H1 (cell line): ENCODE data around the gene SPSB3. TPM values are rescaled to one million over a fixed set of nuclear protein-coding genes. Genes with fewer than 3 reads are reported as not detected.
A peak's percentile ranks its signal among the peaks of the same experiment; 100 is the strongest.

Experiments
- PHF8 ChIP-seq: fragments of 200-600 bp; sonication (generic); conservative IDR thresholded peaks from 2 replicates; pipeline ENCODE4 v1.7.1; 2012; ENCODE audit warnings: low read depth, mild to moderate bottlenecking, inconsistent platforms, low read length, moderate library complexity
- RBBP5 ChIP-seq: IDR thresholded peaks from 2 replicates; pipeline ENCODE4 v1.7.1; 2012; ENCODE audit warnings: low read depth, mild to moderate bottlenecking, inconsistent platforms, low read length, moderate library complexity, borderline replicate concordance
- SIN3A ChIP-seq, 2 experiments: IDR thresholded peaks in 1 of 2; conservative IDR thresholded peaks in 1 of 2; 2 replicates each; pipeline ENCODE4 v1.6.1; 2011 to 2012; ENCODE audit warnings: low read length in 2 of 2, improper control_type of control experiment in 1 of 2, low read depth in 1 of 2, mild to moderate bottlenecking in 1 of 2
- TEAD4 ChIP-seq: IDR thresholded peaks from 2 replicates; pipeline ENCODE4 v1.6.1; 2012; ENCODE audit warnings: low read depth, low read length, inconsistent platforms, mixed read lengths
- YY1 ChIP-seq: IDR thresholded peaks from 2 replicates; pipeline ENCODE4 v1.6.1; 2011; ENCODE audit warnings: low read depth, mild to moderate bottlenecking, low read length
- polyA plus RNA-seq, 7 experiments: library from polyadenylated mRNA; depleted of rRNA in 3 of 7; stranded (reverse) in 5 of 7; unstranded in 2 of 7; fragments of >200 nt in 5 of 7; fragments of 200-250 nt in 2 of 7; gene quantifications; 1 replicate in 5 of 7; 2 replicates in 1 of 7; 4 replicates in 1 of 7; pipeline versions ENCODE4 v1.2.1 to v1.2.3, GENCODE V29; 2011 to 2013; ENCODE audit warnings: missing spikeins in 2 of 7, mixed read lengths in 2 of 7
- total RNA-seq: library from RNA; stranded (reverse); fragmentation: NEBNext Ultra II Directional; extraction: Animal tissue kit (Norgen Biotek cat#: 25700); gene quantifications from 2 replicates; pipeline ENCODE4 v1.2.1, GENCODE V29; 2021

SPSB3 gene
- total and polyA plus RNA-seq, 2 of the 8 experiments (the other 6 are each of a cell fraction or from before 2014, with no cell fraction given): 22.5 to 37.8 TPM

DNA sequence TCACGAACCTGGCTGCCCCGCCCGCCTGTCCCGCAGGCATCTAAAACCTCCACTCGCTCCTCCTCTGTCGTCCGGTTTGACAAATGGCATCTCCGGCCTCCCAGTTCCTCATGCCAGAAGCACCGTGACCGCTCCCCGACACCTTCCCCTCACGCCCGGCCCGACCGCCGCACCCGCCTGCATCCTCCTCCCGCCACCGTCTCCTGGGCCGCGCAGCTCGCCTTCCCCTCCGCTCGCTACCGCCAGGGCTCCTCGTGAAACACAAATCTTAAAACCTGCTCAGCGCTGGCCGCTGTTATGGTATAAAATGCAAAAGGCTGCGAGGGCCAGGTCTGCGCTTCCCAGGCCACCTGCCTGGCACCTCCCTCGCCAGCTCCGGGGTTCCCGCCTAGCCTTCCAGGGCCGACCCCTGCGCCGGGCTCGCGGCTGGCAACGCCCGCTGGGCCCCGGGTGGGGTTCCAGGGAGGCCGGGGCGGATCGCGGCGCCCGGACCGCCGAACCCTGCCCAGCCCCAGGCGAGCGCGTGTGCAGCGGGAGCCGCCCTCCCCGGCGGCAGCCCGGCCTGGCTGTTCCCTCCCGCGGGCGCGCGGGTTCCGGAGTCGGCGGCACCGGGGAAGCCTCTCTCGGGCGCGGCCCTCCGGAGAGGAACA lies 488 bp downstream of the SPSB3 start (continued):
- TF ChIP-seq RBBP5 (0 out of 2 replicates have a peak, but pooled peaks have one; percentile 10), YY1 (no peak), TEAD4 (no peak), SIN3A (conservative IDR thresholded peaks at IDR 0.05 in 1 of 2, IDR thresholded peaks at IDR 0.05 in 1 of 2; ENCODE audit: low read depth in 1 of 2, low read length in 2 of 2) (peak in 1 of 2 experiments; percentile 66; a peak in 1 of 4 replicates), PHF8 (0 out of 2 replicates have a peak, but pooled peaks have one; percentile 61)
